ENCODE measurements around the gene CRTAC1.
A peak's percentile ranks its signal among the peaks of the same experiment; 100 is the strongest.

Gene CRTAC1

GRCh38 chr10:98029149-98030092 is 1.0 kb downstream of the CRTAC1 start:
- DNase-seq (ENCODE audit: low spot score), result no peak

- DNase-seq (ENCODE audit: low spot score), result peak; percentile 48
Observed at GRCh38 chr10:98028168-98028770, 2.2 kb downstream of the CRTAC1 start.

GRCh38 chr10:98023024-98023423 is 7.4 kb downstream of the CRTAC1 start:
- no peak for DNase-seq (ENCODE audit: low spot score)

GRCh38 chr10:98020784-98021183 is 9.6 kb downstream of the CRTAC1 start:
- DNase-seq (ENCODE audit: low spot score), result no peak

GRCh38 chr10:98020254-98020653 is 10.2 kb downstream of the CRTAC1 start:
- no peak for DNase-seq (ENCODE audit: low spot score)

GRCh38 chr10:98019784-98020183 is 10.6 kb downstream of the CRTAC1 start:
- DNase-seq (ENCODE audit: low spot score), result no peak

- DNase-seq (ENCODE audit: low spot score), result no peak
Observed at GRCh38 chr10:98016772-98017475, 13.5 kb downstream of the CRTAC1 start.

- DNase-seq (ENCODE audit: low spot score), result no peak
Observed at GRCh38 chr10:98013776-98014175, 16.6 kb downstream of the CRTAC1 start.

- DNase-seq (ENCODE audit: low spot score), result no peak
Observed at GRCh38 chr10:98013122-98013521, 17.3 kb downstream of the CRTAC1 start.

- no peak for DNase-seq (ENCODE audit: low spot score)
Observed at GRCh38 chr10:98012644-98013043, 17.8 kb downstream of the CRTAC1 start.

GRCh38 chr10:98010939-98011685 is 19.3 kb downstream of the CRTAC1 start:
- DNase-seq (ENCODE audit: low spot score), result no peak

GRCh38 chr10:98006266-98006665 is 24.2 kb downstream of the CRTAC1 start:
- no peak for DNase-seq (ENCODE audit: low spot score)

- no peak for DNase-seq (ENCODE audit: low spot score)
Observed at GRCh38 chr10:98001736-98002135, 28.7 kb downstream of the CRTAC1 start.

GRCh38 chr10:98000346-98000745 is 30.1 kb downstream of the CRTAC1 start:
- DNase-seq (ENCODE audit: low spot score), result no peak

GRCh38 chr10:97999923-98000248 is 30.5 kb downstream of the CRTAC1 start:
- no peak for DNase-seq (ENCODE audit: low spot score)

- DNase-seq (ENCODE audit: low spot score), result no peak
Observed at GRCh38 chr10:97999066-97999922, 31.1 kb downstream of the CRTAC1 start.

- peak; percentile 3 for DNase-seq (ENCODE audit: low spot score)
Observed at GRCh38 chr10:97991871-97992270, 38.5 kb downstream of the CRTAC1 start.

- no peak for DNase-seq (ENCODE audit: low spot score)
Observed at GRCh38 chr10:97981816-97982215, 48.6 kb downstream of the CRTAC1 start.

- DNase-seq (ENCODE audit: low spot score), result no peak
Observed at GRCh38 chr10:97977673-97978072, 52.7 kb downstream of the CRTAC1 start.

GRCh38 chr10:97975598-97975997 is 54.8 kb downstream of the CRTAC1 start:
- DNase-seq (ENCODE audit: low spot score), result no peak

Measured in COLO829 (cell line).